Measurements from ENCODE around the gene GATB. TPM values are rescaled to one million over a fixed set of nuclear protein-coding genes. Genes with fewer than 3 reads are reported as not detected.

GATB gene
- total RNA-seq, 2 donors from 2014 or later = 28.1 to 131 TPM

DNA sequence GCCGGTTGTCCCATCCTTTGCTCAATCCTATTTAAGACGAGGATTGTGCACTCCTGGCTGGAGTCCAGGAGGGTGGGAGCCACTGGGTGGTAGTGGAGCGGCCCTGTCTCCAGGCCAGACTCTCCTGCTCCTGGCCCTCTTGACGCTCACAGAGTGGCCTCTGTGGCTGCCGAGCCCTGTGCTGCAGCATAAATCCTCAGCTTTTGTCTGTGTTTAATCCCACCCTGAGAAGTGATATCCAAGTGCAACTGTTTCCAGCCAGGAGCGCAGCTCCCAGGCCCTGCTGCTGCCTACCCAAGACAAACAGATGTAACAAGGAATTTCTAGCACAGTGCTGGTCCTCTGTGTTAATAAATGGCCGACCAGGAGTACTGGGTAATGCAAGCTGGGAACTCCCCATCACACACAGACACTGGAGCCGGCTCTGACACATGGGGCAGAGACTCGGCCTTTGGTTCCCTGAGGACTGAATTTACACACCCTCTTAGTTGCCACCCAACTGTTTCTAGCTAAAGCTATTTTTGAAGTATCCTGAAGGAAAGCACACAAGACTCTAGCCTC is 85.3 kb downstream of the GATB start:
- no peaks in the 10 kb centered on the region for H3K27me3 ChIP-seq
- H3K4me1 ChIP-seq = peaks cover 0 to 37% of the 10 kb centered on the region in 2 donors
- no peaks in the 10 kb centered on the region for H3K9me3 ChIP-seq
- TF ChIP-seq, protein P1, sequence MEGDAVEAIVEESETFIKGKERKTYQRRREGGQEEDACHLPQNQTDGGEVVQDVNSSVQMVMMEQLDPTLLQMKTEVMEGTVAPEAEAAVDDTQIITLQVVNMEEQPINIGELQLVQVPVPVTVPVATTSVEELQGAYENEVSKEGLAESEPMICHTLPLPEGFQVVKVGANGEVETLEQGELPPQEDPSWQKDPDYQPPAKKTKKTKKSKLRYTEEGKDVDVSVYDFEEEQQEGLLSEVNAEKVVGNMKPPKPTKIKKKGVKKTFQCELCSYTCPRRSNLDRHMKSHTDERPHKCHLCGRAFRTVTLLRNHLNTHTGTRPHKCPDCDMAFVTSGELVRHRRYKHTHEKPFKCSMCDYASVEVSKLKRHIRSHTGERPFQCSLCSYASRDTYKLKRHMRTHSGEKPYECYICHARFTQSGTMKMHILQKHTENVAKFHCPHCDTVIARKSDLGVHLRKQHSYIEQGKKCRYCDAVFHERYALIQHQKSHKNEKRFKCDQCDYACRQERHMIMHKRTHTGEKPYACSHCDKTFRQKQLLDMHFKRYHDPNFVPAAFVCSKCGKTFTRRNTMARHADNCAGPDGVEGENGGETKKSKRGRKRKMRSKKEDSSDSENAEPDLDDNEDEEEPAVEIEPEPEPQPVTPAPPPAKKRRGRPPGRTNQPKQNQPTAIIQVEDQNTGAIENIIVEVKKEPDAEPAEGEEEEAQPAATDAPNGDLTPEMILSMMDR (IDR thresholded peaks at IDR 0.05) = no peak
- H3K4me3 ChIP-seq = no peak overlapping the region
- no peak for DNase-seq (ENCODE audit: low spot score)
- H3K36me3 ChIP-seq = peaks cover 3% of the 10 kb centered on the region
- peak overlapping the region; percentile 69 to 79 for H3K27ac ChIP-seq

DNA sequence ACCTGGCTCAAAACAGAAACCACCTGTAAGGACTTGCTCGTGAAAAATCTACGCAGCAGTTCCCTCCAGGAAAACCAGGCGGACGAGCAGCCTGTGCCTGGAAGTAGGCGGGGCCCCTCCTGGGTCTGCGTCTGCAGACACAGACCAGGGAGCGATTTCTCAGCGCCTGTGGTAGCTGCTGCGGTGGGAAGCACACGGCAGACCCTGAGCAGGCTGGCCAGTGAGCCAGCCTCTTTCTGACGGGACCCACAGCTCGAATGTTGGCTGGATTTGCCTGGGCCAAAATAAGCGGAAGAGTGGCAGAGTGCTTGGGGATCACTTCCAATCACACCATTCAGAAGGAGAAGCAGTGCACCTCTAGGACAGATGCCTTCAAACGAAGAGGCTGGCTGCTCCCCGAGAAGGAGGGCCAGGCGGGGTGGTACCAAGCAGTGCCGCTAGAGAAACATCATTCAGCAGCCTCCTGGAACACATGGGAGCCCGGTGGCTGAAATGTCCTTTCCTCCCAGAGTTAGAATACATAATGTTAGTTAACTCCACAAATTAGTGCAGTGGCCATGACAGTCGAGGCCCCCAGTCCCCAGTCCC is 85.9 kb downstream of the GATB start:
- Histone ChIP-seq H3K27me3 (no peaks in the 10 kb centered on the region), H3K36me3 (peaks cover 3% of the 10 kb centered on the region), H3K4me3 (peak overlapping the region in 1 of 2 donors; percentile 28), H3K4me1 (peaks cover 0 to 37% of the 10 kb centered on the region in 2 donors), H3K27ac (peak overlapping the region; percentile 69 to 79), H3K9me3 (no peaks in the 10 kb centered on the region)
- TF ChIP-seq, protein P1 (IDR thresholded peaks at IDR 0.05) = peak in 1 of 2 donors; percentile 32
- DNase-seq (ENCODE audit: low spot score) = no peak

DNA sequence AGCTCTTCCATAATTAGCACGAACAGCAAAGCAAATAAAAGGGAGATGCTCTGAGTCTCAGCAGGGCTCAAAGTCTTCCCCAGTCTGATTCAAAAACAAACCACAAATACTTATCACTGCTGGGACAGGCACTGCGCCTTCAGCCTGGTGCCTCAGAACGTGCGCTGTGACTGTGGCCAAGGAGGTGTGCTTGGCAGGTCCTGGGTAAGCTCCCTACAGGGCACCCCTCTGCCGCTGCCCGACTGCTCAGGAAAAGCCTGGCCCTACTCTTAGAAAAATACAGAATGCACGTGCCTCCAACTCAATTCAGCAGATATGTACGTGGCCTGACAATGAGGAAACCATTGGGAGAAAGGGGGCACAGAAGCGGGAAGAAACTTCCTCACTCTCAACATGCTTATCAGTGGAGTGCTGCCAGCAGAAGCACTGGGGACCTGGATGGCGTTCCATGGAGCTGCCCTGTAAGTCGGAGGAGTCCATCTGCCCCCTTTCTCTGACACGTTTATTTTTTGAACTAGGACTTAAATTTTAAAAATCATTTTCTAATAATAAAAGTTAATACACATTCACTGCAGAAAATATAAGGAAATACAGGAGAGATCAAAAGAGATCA is 86.8 kb downstream of the GATB start:
- H3K4me1 ChIP-seq = peaks cover 0 to 37% of the 10 kb centered on the region in 2 donors
- TF ChIP-seq, protein P1 (IDR thresholded peaks at IDR 0.05) = no peak

DNA sequence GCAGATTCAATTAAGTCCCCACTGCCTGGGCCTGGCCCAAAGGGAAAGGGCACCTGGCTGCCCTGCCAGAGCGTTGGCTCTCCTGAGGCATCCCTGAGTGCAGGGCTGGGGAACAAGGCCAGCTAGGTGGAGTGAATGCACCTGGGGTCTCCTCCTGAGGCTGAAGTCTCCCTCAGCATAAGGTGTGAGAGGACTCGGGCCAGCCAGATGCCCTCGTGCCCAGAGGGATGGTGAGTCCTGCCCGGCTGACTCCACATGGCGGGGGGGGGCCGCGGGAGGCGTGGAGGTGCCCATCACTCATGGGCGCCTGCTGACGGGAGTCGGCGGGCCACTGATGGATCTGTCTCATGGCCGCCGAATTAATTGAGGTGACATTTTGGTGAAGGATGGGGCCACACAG is 87.8 kb downstream of the GATB start:
- no peak for DNase-seq (ENCODE audit: low spot score)
- peak overlapping the region; percentile 71 to 79 for H3K27ac ChIP-seq
- H3K27me3 ChIP-seq = no peaks in the 10 kb centered on the region

More for the DNA sequence above, 86.8 kb downstream of the GATB start:
- H3K27me3 ChIP-seq = no peaks in the 10 kb centered on the region
- H3K4me3 ChIP-seq = no peak overlapping the region
- no peak for DNase-seq (ENCODE audit: low spot score)
- no peaks in the 10 kb centered on the region for H3K9me3 ChIP-seq
- H3K36me3 ChIP-seq = no peaks in the 10 kb centered on the region
- peak overlapping the region; percentile 69 to 79 for H3K27ac ChIP-seq

DNA sequence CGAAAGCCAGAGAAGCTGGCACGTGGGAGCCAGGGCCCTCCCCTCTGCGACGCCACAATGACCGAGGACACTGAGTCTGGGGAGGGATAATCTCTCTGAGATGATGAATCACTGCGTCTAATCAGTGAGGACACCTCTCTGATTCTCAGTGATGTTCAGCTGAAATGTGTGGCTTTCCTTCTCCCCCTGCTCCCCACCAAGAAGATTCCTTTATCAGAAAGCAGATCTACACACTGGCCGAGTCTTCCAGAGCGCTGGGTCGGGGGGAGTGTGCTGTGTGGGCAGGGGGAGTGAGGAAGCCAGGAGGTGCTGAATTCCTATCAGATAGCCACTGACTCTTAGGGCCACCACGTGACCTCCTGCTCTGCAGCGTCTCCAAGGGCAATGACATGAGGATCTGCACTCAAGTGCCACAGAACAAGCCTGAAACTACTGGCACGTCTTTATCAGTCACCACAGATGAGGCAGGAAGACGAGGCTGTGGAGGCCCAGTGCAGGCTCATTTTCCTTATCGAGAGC is 89.2 kb downstream of the GATB start:
- Histone ChIP-seq H3K4me1 (peaks cover 0 to 43% of the 10 kb centered on the region in 2 donors), H3K4me3 (no peak overlapping the region), H3K27me3 (no peaks in the 10 kb centered on the region), H3K27ac (peak overlapping the region; percentile 71 to 79), H3K9me3 (no peaks in the 10 kb centered on the region), H3K36me3 (no peaks in the 10 kb centered on the region)
- TF ChIP-seq, protein P1 (IDR thresholded peaks at IDR 0.05) = no peak
- DNase-seq (ENCODE audit: low spot score) = no peak

More for the DNA sequence above, 87.8 kb downstream of the GATB start:
- Histone ChIP-seq H3K9me3 (no peaks in the 10 kb centered on the region), H3K4me1 (peaks cover 0 to 40% of the 10 kb centered on the region in 2 donors), H3K36me3 (no peaks in the 10 kb centered on the region), H3K4me3 (no peak overlapping the region)
- TF ChIP-seq, protein P1 (IDR thresholded peaks at IDR 0.05) = no peak

All from right atrium auricular region (tissue), 2 donors.